Measurements from ENCODE around the gene KCNC4. TPM values are rescaled to one million over a fixed set of nuclear protein-coding genes. Genes with fewer than 3 reads are reported as not detected.

Gene KCNC4
- total RNA-seq, 4 donors from 2014 or later, result 4.4 to 12.0 (median 6.7) TPM

DNA sequence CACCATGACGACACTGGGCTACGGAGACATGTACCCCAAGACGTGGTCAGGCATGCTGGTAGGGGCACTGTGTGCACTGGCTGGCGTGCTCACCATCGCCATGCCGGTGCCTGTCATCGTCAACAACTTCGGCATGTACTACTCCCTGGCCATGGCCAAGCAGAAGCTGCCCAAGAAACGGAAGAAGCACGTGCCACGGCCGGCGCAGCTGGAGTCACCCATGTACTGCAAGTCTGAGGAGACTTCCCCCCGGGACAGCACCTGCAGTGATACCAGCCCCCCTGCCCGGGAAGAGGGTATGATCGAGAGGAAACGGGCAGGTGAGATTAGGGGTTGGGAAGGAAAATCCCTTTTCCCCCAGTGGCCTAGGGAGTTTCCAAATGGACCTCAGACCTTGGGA is 13.5 kb downstream of the KCNC4 start:
- no peak for DNase-seq (ENCODE audit: low spot score)
- no peak for ATAC-seq (ENCODE audit: low FRiP score)
- TF ChIP-seq, protein P1, sequence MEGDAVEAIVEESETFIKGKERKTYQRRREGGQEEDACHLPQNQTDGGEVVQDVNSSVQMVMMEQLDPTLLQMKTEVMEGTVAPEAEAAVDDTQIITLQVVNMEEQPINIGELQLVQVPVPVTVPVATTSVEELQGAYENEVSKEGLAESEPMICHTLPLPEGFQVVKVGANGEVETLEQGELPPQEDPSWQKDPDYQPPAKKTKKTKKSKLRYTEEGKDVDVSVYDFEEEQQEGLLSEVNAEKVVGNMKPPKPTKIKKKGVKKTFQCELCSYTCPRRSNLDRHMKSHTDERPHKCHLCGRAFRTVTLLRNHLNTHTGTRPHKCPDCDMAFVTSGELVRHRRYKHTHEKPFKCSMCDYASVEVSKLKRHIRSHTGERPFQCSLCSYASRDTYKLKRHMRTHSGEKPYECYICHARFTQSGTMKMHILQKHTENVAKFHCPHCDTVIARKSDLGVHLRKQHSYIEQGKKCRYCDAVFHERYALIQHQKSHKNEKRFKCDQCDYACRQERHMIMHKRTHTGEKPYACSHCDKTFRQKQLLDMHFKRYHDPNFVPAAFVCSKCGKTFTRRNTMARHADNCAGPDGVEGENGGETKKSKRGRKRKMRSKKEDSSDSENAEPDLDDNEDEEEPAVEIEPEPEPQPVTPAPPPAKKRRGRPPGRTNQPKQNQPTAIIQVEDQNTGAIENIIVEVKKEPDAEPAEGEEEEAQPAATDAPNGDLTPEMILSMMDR (IDR thresholded peaks at IDR 0.05), result no peak

DNA sequence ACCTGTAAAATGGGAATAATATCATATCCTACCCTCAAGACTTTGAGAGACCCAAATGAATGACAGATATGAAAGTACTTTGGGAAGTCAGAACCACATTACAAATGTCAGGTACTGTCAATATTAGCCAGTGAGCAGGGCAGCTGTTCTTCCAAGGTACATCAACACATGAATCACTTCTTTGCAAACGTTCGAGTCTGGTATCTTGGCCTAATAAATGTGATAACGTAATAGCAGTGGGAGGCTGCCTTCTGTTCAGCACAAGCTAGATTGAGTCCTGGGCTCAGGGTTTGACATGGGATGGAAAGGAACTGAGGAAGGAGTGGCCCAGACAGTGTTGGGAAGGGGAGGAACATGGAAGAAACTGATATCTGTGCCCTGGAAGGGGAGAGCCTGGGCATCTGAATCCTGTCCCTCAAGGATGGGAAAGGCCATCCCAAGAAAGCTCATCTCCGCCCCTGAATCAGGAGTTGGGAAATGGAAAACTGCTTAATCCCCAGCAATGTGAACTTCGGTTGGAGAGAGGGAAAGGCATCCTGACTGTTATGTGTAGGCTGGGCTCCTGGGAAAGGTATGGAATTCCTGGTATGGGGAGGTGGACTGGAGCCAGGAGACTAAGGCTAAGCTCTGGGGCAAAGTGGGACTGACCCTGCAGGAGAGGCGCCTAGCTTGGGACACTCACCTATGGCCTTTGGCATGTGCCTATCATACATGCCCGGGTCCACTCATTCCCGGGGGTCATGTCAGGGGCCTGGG is 14.3 kb downstream of the KCNC4 start:
- ATAC-seq (ENCODE audit: low FRiP score) (no peak), DNase-seq (ENCODE audit: low spot score) (no peak)
- TF ChIP-seq, protein P1 (IDR thresholded peaks at IDR 0.05), result no peak

DNA sequence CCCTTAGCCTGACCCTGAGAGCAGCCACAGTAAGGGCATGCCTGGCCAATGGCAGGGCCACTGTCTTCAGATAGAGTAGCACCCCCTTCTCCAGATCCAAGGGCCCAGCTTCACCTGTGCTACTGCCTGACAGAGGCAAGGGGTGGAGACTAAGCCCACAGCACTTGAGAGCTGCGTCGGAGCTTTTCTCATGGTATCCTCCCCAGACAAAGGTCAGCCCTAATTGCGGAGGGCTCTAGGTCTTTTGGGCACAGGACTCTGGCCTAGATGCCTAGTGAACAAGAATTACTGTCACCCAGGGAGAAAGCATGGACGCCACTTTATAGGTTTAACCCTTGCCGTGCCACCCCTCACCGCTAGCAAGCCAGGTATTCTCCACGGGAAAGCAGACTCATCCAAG is 15.1 kb downstream of the KCNC4 start:
- no peak for DNase-seq (ENCODE audit: low spot score)
- ATAC-seq (ENCODE audit: low FRiP score), result no peak

DNA sequence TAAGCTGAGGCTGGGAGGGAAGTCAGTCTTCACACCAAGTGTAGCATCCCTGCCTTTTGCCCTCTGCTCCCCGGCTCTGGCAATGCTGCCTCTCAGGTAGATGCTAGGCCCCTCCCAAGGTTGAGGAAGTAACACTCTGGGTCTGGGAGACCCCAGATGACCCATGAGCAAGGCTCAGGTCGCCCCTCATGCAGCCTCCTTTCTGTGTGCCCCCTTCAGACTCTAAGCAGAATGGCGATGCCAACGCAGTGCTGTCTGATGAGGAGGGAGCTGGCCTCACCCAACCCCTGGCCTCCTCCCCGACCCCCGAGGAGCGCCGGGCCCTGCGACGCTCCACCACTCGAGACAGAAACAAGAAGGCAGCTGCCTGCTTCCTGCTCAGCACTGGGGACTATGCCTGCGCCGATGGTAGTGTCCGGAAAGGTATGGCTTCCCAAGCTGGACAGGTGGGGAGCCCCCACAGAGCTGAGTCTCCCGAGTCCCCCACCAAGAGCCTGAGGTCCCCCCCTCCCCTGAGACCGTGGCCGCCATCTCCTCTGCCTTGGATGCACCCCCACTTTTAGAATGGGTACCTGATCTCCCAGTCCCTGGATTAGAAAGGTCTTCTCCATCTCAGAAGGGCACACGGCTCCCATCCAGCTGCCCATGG is 15.8 kb downstream of the KCNC4 start:
- DNase-seq (ENCODE audit: low spot score) (no peak), ATAC-seq (ENCODE audit: low FRiP score) (no peak)
- TF ChIP-seq, protein P1 (IDR thresholded peaks at IDR 0.05), result no peak

More for the DNA sequence above, 15.1 kb downstream of the KCNC4 start:
- TF ChIP-seq, protein P1 (IDR thresholded peaks at IDR 0.05), result no peak

DNA sequence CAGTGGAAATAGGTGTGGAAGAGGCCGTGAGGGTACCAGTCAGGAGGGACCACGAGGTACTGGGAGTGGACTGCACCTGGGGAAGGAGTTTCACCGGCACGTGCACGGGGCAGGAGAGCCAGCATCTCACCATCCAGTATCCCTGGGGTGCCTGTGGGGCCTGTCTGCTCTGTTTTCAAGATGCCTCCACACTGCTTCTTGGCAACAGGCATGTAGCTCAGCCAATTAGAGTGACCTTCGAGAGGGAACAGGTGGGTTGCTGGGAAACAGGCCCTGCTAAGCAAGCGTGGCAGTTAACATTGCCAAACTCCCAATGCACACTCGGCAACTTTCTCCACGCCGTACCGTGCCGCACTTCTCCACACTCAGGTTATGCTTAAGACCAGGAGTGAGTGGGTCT is 17.7 kb downstream of the KCNC4 start:
- DNase-seq (ENCODE audit: low spot score) (no peak), ATAC-seq (ENCODE audit: low FRiP score) (no peak)
- TF ChIP-seq, protein P1 (IDR thresholded peaks at IDR 0.05), result no peak

DNA sequence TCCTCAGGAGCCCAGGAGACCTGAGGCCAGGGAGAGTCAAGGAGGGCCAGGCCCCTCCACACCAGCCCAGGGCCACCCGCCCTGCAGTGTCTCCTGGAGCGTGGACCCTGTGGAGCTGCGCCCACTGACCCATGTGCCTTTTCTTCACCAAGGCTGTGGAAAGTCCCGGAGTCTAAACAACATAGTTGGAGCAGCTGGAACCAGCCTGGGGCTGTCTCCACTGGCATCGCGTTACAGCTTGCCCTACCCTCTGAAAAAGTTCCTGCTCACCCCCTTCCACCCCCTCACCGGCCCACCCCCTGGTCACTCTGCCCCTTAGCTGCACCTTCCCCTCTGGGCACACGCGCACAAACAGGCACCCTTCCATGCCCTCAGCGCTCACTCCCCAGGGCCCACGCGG is 18.3 kb downstream of the KCNC4 start:
- TF ChIP-seq, protein P1 (IDR thresholded peaks at IDR 0.05), result no peak
- no peak for DNase-seq (ENCODE audit: low spot score)
- no peak for ATAC-seq (ENCODE audit: low FRiP score)

DNA sequence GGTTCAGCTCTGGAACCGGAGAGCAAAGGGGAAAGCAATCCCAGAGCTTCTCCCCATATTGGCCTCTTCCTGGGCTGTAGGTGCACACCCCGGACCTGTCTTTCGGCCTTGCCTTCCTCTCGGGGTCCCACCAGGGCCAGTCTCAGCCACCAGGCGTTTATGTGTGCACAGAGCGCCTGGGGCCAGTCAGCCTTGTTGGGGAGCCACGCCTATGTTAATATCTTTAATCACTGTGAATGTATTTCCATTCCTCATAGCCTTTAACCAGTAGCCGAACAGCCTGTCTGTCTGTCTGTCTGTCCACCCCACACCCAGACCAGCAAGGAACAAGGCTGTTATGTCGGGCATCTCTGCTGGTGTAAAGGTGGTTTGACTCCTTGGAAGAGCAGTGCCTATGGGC is 18.8 kb downstream of the KCNC4 start:
- TF ChIP-seq, protein P1 (IDR thresholded peaks at IDR 0.05), result no peak
- DNase-seq (ENCODE audit: low spot score) (no peak), ATAC-seq (ENCODE audit: low FRiP score) (no peak)

Data from omental fat pad (tissue), 4 donors.